Activated CD8-positive, alpha-beta T cell treated with anti-CD3 and anti-CD28 coated beads, Interleukin-2, amount 10 ng/mL, durations not matched to agents 7 days and 5 days (primary cell): ENCODE measurements around the gene DNAH3. TPM values are rescaled to one million over a fixed set of nuclear protein-coding genes. Genes with fewer than 3 reads are reported as not detected.
"Not testable (repeated sequence)": the region's sequence is repeated elsewhere in the genome, so short reads cannot be mapped to it uniquely, and the experiment has no call there.

ENCODE experiments used
- ATAC-seq: fragments of 150-1000 bp; cut with Tn5 transposase; one replicate; pipeline ENCODE4 v1.10.0; 2021; ENCODE audit warnings: moderate library complexity
- CTCF ChIA-PET: fragments of 350-600 bp; sonication (Branson Sonifier 250); formaldehyde crosslinking; loops from one replicate; lab custom pipeline; 2021; ENCODE audit warnings: antibody characterized with exemption; lab: Charles Lee
- POLR2A ChIA-PET: fragments of 350-600 bp; sonication (Branson Sonifier 250); formaldehyde crosslinking; loops from one replicate; lab custom pipeline; 2021; ENCODE audit warnings: antibody characterized with exemption; lab: Charles Lee
- DNase-seq: peaks from one replicate; pipeline ENCODE4 v3.0.0-alpha.2; 2020
- H3K27ac Mint-ChIP-seq: one replicate; pipeline ENCODE4 v1.8.0; 2021; ENCODE audit warnings: mild to moderate bottlenecking, mixed read lengths
- H3K27me3 Mint-ChIP-seq: one replicate; pipeline ENCODE4 v1.8.0; 2021; ENCODE audit warnings: low read depth, mixed read lengths
- H3K36me3 Mint-ChIP-seq: one replicate; pipeline ENCODE4 v1.8.0; 2021; ENCODE audit warnings: low read depth, mixed read lengths
- H3K4me1 Mint-ChIP-seq: one replicate; pipeline ENCODE4 v1.8.0; 2021; ENCODE audit warnings: low read depth, mixed read lengths
- H3K4me3 Mint-ChIP-seq: one replicate; pipeline ENCODE4 v1.8.0; 2021; ENCODE audit warnings: mild to moderate bottlenecking, mixed read lengths
- H3K9me3 Mint-ChIP-seq: one replicate; pipeline ENCODE4 v1.8.0; 2022; ENCODE audit warnings: mixed read lengths; ENCODE audit not compliant: insufficient read depth
- total RNA-seq, 2 experiments: library from RNA; stranded (reverse); gene quantifications; one replicate each; pipeline ENCODE4 v1.2.3, GENCODE V29; 2021

The DNAH3 gene
- total RNA-seq, 2 experiments from 2014 or later, result not detected

DNA sequence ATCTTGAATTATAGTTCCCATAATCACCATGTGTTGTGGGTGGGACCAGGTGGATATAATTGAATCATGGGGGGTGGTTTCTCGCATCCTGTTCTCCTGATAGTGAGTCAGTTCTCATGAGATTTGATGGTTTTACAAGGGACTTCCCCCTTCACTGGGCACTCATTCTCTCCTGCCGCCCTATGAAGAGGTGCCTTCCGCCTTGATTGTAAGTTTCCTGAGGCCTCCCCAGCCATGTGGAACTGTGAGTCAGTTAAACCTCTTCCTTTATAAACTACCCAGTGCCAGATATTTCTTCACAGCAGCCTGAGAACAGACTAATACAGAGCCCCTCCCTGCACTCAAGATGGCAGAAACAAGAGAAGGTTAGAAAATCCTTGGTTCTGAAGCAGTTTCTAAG lies 34.2 kb upstream of the DNAH3 start:
- no peak overlapping the region for H3K27ac Mint-ChIP-seq
- no peaks in the 10 kb centered on the region for H3K9me3 Mint-ChIP-seq
- DNase-seq (no peak), ATAC-seq (no peak)
- no peak overlapping the region for H3K4me3 Mint-ChIP-seq
- ChIA-PET POLR2A (no interaction called here), CTCF (no interaction called here)
- H3K4me1 Mint-ChIP-seq, result peaks cover 3% of the 10 kb centered on the region
- no peaks in the 10 kb centered on the region for H3K27me3 Mint-ChIP-seq
- peaks cover 26% of the 10 kb centered on the region for H3K36me3 Mint-ChIP-seq

DNA sequence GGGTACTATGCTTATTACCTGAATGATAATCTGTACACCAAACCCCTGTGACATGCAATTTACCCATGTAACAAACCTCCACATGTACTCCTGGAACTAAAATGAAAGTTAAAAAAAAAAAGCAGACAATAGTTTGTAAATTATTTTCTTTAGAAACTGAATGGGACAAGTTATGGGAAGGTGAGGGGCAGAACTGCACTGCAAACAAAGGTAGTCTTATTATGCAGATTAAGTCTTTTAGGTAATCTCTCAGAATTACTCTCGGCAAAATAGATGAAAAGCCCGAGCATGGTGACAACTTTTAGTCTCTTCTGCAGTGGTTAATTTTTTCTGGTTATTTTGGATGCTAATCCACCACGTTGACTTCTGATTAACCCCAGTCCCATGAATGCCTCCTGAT lies 33.3 kb upstream of the DNAH3 start:
- Mint-ChIP-seq H3K9me3 (peaks cover under 1% of the 10 kb centered on the region), H3K27me3 (no peaks in the 10 kb centered on the region), H3K4me3 (no peak overlapping the region), H3K4me1 (peaks cover 3% of the 10 kb centered on the region), H3K27ac (no peak overlapping the region), H3K36me3 (peaks cover 33% of the 10 kb centered on the region)
- ChIA-PET CTCF (no interaction called here), POLR2A (no interaction called here)
- DNase-seq, result no peak
- no peak for ATAC-seq

DNA sequence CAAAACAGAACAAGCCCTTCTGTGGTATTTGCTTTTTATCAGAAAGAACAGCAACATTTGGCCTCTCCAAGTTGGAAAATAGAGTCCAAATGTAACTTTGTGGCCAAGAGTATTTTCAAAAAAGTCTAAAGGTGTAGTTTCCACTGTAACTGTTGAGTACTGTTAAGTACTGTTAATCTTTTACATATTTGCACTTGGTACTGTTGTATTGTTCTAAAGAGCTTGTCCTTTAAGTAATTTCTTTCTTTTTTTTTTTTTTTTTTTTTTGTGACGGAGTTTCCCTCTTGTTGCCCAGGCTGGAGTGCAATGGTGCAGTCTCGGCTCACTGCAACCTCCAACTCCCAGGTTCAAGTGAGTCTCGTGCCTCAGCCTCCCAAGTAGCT lies 29.3 kb upstream of the DNAH3 start:
- Mint-ChIP-seq H3K4me1 (no peaks in the 10 kb centered on the region), H3K27ac (no peak overlapping the region)
- CTCF ChIA-PET, result interaction anchor here (1.1 kb wide), 1 partner anchor 23 kb away, joined by 3 read pairs; no protein-coding TSS in a partner anchor

DNA sequence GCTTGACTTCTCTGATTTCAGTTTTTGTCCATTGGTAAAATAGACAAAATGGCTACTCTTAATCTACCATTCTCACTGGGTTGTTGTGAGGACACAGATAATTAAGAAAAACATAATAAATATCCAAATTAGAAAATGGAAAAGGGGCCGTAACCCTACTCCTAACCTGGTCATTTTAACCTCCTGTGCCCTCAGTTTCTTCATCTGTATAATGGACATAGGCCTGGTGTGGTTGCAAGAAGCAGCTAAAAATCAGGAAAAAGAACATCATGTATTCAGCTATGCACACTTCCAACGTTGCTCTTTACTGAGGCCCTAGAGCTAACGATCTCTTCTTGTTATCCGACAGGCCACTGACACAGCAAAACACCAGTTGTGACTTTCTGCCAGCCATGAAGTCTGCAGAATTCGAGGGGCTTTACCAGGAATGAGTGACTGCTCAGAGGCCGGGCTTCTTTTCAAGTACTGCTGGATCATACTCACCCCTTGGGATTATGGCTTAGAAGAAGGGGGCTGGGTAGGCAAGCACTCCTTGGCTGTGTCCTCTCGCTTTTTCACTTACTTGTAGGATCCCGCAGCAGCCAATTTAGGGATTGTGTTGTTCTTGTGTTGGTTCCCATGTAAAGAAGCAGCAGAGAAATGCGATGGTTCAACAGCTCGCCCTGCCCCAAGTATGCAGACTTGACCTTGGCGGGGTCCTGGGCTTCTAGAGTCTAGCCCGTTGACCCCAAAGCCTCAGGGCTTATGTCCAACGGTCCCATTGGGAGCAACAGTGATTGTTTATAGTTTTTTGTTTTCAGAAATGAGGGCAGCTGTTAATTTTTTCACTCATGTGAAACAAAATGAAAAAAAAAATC lies 28.7 kb upstream of the DNAH3 start:
- Mint-ChIP-seq H3K4me3 (no peak overlapping the region), H3K27me3 (no peaks in the 10 kb centered on the region), H3K36me3 (peaks cover 47% of the 10 kb centered on the region), H3K27ac (no peak overlapping the region), H3K9me3 (peaks cover 5% of the 10 kb centered on the region), H3K4me1 (no peaks in the 10 kb centered on the region)
- ChIA-PET CTCF (interaction anchor here (0.9 to 1.1 kb wide), 2 partner anchors 20 to 23 kb away, joined by 3 read pairs; no protein-coding TSS in a partner anchor), POLR2A (no interaction called here)
- DNase-seq, result no peak
- no peak for ATAC-seq

More for the DNA sequence above, 29.3 kb upstream of the DNAH3 start:
- DNase-seq (no peak), ATAC-seq (no peak)
- Mint-ChIP-seq H3K4me3 (no peak overlapping the region), H3K27me3 (no peaks in the 10 kb centered on the region), H3K36me3 (peaks cover 47% of the 10 kb centered on the region), H3K9me3 (peaks cover 5% of the 10 kb centered on the region)
- POLR2A ChIA-PET, result no interaction called here

DNA sequence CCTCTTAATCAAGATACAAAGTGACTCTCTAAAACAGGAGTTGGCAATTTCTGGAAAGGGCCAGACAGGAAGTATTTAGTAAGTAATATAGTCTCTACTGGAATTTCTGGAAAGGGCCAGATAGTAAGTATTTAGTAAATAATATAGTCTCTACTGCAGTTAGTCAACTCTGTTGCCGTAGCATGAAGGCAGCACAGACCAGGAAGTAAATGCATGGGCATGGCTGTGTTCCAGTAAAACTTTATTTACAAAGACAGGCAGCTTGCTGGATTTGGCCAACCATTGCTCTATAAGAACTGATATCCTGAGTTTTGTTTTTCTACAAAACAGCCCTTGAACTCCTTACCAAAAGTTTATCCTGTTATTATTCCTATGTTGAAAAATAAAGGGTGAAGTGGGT lies 24.8 kb upstream of the DNAH3 start:
- H3K4me1 Mint-ChIP-seq, result no peaks in the 10 kb centered on the region
- DNase-seq, result no peak
- H3K27me3 Mint-ChIP-seq, result no peaks in the 10 kb centered on the region
- H3K9me3 Mint-ChIP-seq, result peaks cover 5% of the 10 kb centered on the region
- ATAC-seq, result no peak
- peaks cover 36% of the 10 kb centered on the region for H3K36me3 Mint-ChIP-seq
- H3K27ac Mint-ChIP-seq, result no peak overlapping the region
- no peak overlapping the region for H3K4me3 Mint-ChIP-seq
- CTCF ChIA-PET, result interaction anchor here (1.1 to 1.5 kb wide), 2 partner anchors 11 to 13 kb away, joined by 5 read pairs; no protein-coding TSS in a partner anchor
- POLR2A ChIA-PET, result no interaction called here

DNA sequence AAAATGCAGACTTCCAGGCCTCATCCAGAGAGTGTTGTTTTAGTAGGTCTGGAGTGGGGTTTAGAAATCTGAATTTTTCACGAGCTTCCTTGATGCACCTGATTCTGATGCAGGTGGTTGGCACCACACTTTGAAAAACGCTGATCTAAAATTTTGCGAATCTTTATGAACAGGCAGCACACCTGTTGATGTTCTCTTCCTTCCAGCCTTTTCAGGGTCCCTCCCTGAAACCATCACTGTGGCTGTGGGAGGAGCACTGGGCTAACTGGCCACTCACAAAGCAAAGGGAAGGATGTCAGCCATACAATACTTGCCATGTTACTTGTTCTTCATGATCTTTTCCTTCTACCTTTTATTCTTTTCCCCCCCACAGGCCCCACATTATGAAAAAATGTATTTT lies 22.0 kb upstream of the DNAH3 start:
- no peak overlapping the region for H3K27ac Mint-ChIP-seq
- POLR2A ChIA-PET, result no interaction called here
- CTCF ChIA-PET, result no interaction called here

DNA sequence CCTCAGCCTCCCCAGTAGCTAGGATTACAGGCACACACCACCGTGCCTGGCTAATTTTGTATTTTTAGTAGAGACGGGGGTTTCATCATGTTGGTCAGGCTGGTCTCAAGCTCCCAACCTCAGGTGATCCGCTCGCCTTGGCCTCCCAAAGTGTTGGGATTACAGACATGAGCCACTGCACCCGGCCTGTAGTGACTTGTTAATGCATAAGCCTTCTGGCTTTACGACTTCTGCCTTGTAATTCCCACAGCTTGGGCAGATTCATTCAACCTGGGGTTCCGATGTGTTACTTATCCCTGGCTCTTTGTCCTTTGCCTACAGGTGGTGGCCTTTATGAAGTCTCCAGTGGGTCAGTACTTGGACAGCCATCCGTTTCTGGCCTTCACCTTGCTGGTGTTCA lies 19.5 kb upstream of the DNAH3 start:
- DNase-seq, ATAC-seq, H3K4me1 Mint-ChIP-seq, H3K9me3 Mint-ChIP-seq, H3K4me3 Mint-ChIP-seq, H3K27ac Mint-ChIP-seq, H3K27me3 Mint-ChIP-seq, POLR2A ChIA-PET: not testable (repeated sequence)
- CTCF ChIA-PET, result interaction anchor here (0.8 kb wide), 1 partner anchor 1668 kb away, joined by 3 read pairs; no protein-coding TSS in a partner anchor
- peaks cover 20% of the 10 kb centered on the region for H3K36me3 Mint-ChIP-seq

More for the DNA sequence above, 22.0 kb upstream of the DNAH3 start:
- no peak overlapping the region for H3K4me3 Mint-ChIP-seq
- H3K27me3 Mint-ChIP-seq, result no peaks in the 10 kb centered on the region
- peaks cover 20% of the 10 kb centered on the region for H3K36me3 Mint-ChIP-seq
- no peaks in the 10 kb centered on the region for H3K9me3 Mint-ChIP-seq
- DNase-seq (no peak), ATAC-seq (no peak)
- no peaks in the 10 kb centered on the region for H3K4me1 Mint-ChIP-seq

DNA sequence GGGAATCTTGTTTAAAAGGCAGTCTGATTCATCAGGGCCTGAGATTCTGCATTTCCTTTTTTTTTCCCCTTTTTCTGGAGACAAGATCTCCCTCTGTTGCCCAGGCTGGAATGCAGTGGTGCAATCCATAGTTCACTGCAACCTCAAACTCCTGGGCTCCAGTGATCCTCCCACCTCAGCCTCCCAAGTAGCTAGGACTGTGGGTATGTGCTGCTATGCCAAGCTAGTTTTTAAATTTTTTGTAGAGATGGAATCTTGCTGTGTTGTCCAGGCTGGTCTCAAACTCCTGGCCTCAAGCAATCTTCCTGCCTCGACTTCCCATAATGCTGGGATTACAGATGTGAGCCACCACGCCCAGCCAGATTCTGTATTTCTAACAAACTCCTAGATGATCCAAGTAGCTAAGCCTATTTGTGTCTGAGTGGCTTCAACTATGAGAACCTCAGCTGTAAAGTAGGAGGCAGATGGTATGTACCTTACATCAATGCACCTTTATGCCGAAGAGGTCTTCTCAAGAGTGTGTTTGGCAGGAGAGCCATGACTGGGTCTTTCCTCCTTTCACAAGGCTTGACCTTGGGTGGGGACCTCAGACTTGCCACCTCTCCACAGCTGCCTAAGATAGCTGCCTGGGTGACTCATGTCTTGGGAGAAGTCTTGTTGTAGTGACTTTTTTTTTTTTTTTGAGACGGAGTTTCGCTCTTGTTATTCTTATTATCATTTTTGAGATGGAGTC lies 18.8 kb upstream of the DNAH3 start:
- DNase-seq (no peak), ATAC-seq (peak; percentile 48)
- H3K27ac Mint-ChIP-seq, result no peak overlapping the region
- H3K36me3 Mint-ChIP-seq, result peaks cover 24% of the 10 kb centered on the region
- ChIA-PET CTCF (interaction anchor here (0.8 to 1.2 kb wide), 2 partner anchors 320 to 1667 kb away, joined by 3 read pairs; no protein-coding TSS in a partner anchor), POLR2A (no interaction called here)
- no peaks in the 10 kb centered on the region for H3K27me3 Mint-ChIP-seq
- no peaks in the 10 kb centered on the region for H3K9me3 Mint-ChIP-seq
- H3K4me3 Mint-ChIP-seq, result no peak overlapping the region
- H3K4me1 Mint-ChIP-seq, result no peaks in the 10 kb centered on the region

DNA sequence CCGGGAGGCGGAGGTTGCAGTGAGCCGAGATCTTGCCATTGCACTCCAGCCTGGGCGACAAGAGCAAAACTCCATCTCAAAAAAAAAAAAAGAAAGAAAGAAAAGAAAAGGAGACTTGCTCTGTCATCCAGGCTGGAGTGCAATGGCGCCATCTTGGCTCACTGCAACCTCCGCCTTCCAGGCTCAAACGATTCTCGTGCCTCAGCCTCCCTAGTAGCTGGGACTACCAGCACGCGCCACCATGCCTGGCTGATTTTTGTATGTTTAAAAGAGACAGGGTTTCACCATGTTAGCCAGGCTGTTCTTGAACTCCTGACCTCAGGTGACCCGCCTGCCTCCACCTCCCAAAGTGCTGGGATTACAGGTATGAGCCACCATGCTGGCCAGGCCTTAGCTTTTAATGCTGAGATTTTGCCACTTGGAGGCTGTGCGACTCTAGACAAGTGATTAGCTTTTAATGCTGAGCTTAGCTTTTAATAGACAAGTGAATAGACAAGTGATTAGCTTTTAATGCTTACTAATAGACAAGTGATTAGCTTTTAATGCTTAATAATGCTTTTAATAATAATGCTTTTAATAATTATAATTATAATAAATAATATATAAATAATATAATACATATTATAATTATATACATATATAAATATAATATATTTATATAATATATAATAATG lies 17.4 kb upstream of the DNAH3 start:
- DNase-seq (peak; percentile 32), ATAC-seq (no peak)
- no peak overlapping the region for H3K27ac Mint-ChIP-seq
- ChIA-PET POLR2A (interaction anchor here (0.6 kb wide), 1 partner anchor 121 kb away, joined by 3 read pairs; no protein-coding TSS in a partner anchor), CTCF (interaction anchor here (1.2 kb wide), 1 partner anchor 9 kb away, joined by 3 read pairs; the partner anchor contains the start of gene LDAF1)
- peaks cover 27% of the 10 kb centered on the region for H3K36me3 Mint-ChIP-seq
- H3K4me3 Mint-ChIP-seq, result no peak overlapping the region
- no peaks in the 10 kb centered on the region for H3K4me1 Mint-ChIP-seq
- H3K9me3 Mint-ChIP-seq, result no peaks in the 10 kb centered on the region
- H3K27me3 Mint-ChIP-seq, result no peaks in the 10 kb centered on the region

DNA sequence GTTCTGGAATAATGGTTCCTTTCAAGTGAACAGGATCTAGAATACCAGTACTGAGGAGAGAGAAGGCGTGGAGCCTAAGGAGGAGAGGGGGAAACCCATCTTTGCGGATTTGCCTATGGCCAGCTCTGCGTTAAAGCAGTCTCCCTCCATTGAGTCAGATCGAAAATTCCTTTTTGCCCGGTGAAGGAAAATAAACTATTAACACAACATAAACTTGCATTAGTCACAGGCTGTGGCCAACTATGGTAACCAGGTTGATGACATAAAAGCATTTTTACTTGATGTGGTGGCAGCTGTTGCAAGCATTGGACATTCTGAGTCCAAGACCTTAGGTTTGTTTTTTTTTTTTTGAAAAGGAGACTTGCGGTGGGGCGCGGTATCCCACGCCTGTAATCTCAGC lies 16.7 kb upstream of the DNAH3 start:
- ChIA-PET CTCF (interaction anchor here (1.2 kb wide), 1 partner anchor 9 kb away, joined by 3 read pairs; the partner anchor contains the start of gene LDAF1), POLR2A (no interaction called here)
- H3K27ac Mint-ChIP-seq, result no peak overlapping the region
- no peak for ATAC-seq
- no peaks in the 10 kb centered on the region for H3K27me3 Mint-ChIP-seq
- H3K4me1 Mint-ChIP-seq, result no peaks in the 10 kb centered on the region
- peaks cover 29% of the 10 kb centered on the region for H3K36me3 Mint-ChIP-seq
- no peak for DNase-seq
- H3K9me3 Mint-ChIP-seq, result no peaks in the 10 kb centered on the region
- H3K4me3 Mint-ChIP-seq, result no peak overlapping the region

DNA sequence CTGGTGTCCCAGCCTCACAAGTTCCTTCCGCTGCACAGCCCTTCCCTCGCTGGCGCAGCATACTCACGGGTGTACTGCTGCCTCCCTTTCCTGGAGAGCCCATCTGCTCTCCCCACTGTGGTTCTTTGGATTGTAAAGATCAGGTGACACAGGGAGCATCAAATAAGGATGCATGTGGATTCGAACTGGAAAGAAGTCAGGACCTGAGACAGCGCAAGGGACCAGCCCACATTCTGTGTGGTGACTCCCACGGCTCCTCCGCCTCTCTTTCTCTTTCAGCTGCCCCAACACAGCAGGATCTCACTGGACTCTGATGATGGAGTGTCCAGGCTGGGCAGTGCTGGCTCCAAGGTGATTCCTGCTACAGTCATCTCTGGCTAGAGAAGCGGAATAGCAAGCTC lies 15.9 kb upstream of the DNAH3 start:
- Mint-ChIP-seq H3K27me3 (no peaks in the 10 kb centered on the region), H3K36me3 (peaks cover 28% of the 10 kb centered on the region), H3K4me1 (no peaks in the 10 kb centered on the region), H3K9me3 (no peaks in the 10 kb centered on the region), H3K27ac (no peak overlapping the region), H3K4me3 (no peak overlapping the region)
- ATAC-seq (no peak), DNase-seq (no peak)
- ChIA-PET POLR2A (no interaction called here), CTCF (no interaction called here)
